GM19324 (cell line): ENCODE measurements around the gene MCAT.

ENCODE experiments used
- ATAC-seq: cut with Tn5 transposase; IDR thresholded peaks from one replicate; pipeline ENCODE4 v1.9.1; 2021; ENCODE audit warnings: mild to moderate bottlenecking, moderate library complexity; ENCODE audit not compliant: unreplicated experiment, low FRiP score

Gene MCAT, protein sequence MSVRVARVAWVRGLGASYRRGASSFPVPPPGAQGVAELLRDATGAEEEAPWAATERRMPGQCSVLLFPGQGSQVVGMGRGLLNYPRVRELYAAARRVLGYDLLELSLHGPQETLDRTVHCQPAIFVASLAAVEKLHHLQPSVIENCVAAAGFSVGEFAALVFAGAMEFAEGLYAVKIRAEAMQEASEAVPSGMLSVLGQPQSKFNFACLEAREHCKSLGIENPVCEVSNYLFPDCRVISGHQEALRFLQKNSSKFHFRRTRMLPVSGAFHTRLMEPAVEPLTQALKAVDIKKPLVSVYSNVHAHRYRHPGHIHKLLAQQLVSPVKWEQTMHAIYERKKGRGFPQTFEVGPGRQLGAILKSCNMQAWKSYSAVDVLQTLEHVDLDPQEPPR

DNA sequence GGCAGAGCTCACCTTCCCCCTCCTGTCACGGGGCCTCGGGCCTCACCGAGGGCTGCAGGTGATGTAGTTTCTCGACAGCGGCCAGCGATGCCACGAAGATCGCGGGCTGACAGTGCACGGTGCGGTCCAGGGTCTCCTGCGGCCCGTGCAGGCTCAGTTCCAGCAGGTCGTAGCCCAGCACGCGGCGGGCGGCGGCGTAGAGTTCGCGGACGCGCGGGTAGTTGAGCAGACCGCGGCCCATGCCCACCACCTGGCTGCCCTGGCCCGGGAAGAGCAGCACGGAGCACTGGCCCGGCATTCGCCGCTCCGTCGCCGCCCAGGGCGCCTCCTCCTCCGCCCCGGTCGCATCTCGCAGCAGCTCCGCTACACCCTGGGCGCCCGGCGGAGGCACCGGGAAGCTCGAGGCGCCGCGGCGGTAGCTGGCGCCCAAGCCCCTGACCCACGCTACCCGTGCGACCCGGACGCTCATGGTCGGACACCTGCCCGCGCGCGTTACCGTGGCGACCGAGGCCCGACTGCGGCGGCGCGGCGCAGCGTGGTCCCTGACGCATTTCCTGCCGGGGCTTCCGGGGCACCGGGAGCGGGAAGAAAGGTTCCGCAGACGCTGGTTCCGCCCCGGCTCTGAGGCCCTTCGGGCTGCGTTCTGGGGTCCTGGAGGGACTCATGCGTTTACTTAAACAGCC is at the start of gene MCAT:
Gene MCAT (minus strand): TSS at position 519 of the 683 bp plus-strand sequence. CDS start 50 bp downstream, at position 469.
- peak; percentile 91 for ATAC-seq

DNA sequence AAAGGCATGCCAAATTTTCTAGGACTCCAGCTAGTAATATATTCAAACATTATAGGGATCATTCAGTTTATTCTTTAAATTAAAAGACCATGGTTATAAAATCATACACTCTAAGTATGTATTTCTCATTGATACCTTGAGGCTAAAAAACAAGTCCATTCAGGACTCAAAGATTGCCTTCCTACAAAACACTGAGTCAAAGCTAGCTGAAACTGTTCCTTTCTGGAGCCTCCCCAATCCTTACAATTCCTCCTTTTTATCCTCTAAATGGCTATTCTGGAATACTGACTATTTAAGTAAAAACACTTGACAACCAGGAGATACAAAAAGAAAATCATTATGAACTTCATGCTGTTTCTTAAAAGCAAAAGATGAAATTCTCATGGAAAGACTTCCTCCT is 48.6 kb upstream of the MCAT start:
- no peak for ATAC-seq

DNA sequence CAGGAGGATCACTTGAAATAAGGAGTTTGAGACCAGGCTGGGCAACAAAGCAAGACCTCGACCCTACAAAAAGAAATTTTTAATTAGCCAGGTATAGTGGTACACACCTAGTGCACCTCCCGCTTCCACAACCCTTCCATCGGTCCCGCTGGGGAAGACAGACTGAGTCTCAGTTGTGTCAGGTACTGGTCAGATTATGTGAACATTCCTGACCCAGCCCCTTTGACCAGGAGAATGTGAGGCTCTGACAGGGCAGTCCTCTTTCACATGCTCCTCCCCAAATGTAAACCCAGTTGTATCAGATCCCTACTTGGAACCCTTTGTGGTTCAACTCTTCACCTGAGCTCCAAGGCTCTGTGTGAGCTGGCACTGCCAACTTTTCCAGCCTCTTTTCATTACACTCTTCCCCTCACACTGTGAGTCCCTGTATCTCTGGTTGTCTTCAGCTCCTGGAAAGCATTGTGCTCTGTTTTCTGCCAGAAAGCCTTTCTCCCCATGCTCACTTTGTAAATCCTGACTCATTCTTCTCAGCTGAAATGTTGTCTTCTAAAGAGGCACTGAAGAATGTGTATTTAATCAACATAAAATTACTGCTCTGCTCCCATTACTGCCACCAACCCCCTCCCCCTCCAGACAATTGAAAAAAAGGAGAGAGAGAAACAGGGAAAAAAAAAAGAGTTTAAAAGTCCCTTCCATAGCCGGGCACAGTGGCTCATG is 45.8 kb upstream of the MCAT start:
- ATAC-seq, result no peak

DNA sequence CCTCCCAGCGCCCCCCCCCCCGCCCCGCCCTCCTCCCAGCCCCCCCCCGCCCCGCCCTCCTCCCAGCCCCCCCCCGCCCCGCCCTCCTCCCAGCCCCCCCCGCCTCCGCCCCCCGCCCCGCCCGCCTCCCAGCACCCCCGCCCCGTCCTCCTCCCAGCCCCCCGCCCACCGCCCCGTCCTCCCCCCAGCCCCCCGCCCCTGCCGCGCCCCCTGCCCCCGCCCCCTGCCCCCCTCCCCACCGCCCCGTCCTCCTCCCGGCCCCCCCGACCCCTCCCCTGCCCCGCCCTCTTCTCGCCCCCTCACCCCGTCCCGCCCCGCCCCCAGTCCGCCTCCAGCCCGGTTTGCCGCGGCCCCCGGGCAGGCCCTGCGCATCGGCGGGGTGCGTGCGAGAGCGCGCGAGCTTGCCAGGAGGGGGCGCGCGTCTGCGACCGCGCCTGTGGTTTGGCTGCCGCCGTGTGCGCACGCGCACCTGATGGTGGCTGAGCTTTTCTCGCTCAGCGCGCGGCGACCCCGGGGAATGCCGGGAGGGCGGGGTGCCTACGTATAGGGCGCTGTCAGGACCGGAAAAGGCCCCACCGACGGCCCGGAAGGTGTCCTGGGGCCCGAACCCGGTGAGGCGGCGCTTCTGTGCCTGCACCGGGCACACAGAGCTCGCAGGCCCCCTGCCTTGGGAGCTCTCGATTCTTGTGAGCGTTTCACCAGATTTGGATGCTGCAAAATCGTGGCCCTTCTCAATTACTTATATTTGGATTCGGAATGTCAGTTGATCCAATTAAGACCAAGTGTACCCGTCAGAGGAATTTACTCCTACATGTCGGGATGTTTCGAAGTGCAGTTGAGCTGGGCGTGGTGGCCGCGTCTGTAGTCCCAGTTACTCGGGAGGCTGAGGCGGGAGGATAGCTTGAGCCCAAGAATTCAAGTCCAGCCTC is 44.2 kb upstream of the MCAT start:
- ATAC-seq, result peak; percentile 93

DNA sequence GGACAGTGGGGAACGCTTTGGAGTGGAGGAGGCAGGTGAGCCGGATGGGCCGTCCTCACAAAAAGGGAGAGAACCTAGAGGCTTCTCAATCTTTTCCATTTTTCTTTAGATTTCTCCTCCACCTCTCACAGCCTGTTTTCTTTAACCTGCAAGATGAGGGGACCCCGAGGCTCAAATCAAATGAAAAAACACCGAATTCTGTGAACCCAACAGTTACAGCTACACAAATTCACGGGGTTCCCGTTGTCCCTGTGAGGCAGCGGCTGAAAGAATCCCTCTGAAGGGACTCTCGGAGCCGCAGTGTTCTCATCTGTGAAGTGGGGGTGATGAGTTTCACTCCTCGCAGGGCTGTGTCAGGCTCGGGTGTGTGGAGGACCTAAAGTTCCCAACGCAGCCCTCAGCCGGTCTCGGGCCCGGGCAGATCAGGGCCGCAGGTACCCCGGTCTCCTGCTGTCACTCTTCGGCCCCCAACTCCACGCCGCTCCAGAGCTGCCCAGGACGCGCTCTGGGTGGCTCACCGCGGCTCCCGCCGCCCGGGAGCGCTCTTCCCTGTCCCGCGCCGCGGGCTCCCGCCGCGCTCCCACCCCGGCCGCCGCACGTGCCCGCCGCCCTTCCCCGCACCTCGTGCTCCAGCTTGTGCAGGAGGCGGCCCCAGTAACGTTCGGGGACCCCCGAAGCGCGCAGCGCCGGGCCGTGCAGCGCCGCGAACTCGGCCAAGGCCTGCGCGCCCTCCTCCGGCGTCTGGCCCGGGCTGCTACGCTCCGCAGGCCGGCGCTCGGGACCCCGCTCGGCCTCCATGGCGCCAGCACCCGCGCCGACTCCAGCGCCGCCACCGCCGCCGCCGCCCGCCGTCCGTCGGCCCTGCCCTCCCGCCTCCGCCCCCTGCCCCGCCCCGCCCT is 43.3 kb upstream of the MCAT start, which contains the start of gene TTLL12:
Gene TTLL12 (minus strand): TSS at position 863 of the 899 bp plus-strand sequence. CDS start 65 bp downstream, at position 798.
- peak; percentile 66 for ATAC-seq

DNA sequence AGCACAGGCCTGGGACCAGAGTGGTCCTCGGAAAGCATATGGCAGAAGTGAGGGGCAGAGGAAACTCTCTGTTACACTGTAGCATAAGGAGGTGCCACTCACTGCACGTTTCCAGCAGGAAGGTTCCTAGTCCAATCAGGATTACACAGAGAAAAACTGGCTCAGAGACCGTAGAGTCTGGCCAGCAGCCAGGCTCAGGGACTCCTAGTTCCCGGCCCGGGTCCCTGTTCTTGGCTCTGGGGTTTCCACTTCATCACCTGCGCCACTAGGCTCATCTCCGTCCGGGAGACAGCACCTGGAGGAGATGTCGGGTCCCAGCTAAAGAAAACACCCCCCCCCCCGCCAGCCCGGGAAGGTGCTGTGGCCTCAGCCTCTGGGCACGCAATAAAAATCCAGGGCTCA is 42.7 kb upstream of the MCAT start:
- ATAC-seq, result no peak

DNA sequence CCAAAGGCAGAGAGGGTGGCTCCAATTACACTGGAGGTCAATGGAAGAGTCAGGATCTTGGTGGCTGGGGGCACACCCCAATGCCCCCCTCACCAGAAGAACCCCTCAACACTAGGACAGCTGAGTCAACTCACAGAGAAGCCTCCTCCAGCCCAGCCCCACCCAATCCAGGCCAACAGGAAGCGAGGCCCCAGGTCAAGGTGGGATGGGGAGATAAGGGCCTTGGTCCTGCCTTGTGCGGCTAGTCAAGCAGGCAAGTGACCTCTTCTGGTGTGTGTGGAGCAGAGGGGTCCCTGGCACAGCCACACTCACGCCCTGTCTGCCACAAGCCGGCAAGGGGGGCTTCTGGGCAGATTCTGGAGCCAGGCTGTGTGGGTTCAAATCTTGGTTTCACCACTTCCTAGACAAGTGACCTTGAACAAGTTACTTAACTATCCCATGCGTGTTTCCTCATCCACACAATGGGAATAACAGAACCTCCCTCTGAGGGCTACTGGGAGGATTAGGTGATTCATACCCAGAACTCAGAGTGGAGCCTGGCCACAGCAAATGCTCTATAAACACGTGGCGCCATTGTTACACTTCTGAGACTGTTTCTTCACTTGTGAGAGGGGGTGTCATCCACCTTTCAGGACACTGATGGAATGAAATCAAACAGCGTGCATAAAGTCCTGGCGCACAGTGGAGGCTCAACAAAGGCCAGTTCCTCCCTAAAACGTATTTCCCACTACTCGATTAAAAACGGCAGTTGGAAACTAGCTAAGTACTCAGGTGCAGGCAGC is 40.5 kb upstream of the MCAT start:
- ATAC-seq, result no peak

DNA sequence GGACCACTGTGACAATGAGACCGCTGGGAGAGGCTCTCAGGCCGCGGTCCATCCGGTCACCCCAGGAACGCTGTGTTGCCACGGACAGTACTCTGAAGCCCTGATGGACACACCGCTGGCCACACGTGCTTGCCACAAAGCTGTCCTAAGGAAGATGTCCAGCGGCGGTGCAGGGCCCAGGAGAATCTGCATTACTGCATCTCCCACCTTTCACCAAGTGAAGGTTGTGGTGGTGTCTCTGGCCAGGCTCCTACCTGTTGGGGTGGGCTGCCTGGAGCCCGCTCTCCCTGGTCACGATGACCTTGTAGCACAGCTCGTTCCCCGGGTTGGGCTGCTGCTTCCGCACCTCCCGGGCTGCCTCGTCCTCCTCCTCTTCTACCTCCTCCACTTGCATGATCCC is 39.5 kb upstream of the MCAT start:
- no peak for ATAC-seq

DNA sequence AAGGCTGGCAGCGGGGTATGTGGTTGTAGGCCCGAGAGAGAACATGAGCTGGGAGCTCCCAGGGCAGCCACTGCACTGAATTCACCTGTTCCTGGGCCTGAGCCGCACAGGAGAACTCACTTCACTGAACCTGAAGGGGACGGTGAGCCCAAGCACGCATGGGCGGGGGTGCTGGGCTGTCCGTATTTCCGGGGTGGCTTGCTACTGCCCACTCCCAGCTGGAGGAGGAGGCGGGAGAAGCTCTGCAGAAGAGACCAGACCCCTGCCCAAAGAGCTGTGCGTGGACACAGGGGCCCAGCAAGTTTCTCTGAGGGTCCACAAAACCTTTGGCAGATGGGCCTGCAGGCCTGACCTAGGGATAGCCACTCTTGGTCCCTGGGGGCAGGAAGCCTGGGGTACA is 38.9 kb upstream of the MCAT start:
- ATAC-seq, result no peak

DNA sequence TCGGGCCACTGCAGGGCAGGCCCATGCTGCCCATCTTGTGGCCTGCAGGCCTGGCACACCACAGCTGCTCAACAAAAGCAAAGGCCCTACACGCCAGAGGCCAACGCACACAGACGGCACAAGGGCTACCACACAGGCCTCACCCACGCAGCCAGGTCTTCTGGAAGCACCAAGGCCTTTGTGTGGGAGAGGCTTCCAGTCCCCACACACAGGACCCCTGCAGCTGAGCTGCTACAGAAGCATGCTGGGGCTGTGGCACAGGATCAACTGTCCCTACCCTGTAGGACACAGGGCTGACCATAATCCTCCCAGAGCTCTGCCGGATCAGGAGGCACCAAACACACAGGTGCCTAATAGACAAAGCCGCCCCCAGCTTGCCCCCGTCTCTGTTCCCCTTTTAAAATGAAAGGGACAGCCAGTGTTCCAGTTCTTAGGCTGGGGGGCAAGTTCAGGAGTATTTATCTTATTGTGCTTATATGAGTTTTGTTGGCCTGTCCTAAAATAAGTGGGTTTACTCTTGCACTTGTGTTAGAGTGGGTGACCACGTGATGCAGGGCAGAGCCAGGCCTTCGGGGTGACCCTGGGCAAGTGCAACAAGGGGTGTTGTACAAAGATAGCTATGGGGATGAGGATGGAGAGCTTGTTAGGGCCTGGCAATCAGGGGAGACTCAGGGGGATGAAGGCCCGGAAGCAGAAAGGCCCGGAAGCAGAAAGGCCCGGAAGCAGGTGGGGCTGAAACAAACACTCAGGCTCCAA is 38.3 kb upstream of the MCAT start:
- no peak for ATAC-seq

DNA sequence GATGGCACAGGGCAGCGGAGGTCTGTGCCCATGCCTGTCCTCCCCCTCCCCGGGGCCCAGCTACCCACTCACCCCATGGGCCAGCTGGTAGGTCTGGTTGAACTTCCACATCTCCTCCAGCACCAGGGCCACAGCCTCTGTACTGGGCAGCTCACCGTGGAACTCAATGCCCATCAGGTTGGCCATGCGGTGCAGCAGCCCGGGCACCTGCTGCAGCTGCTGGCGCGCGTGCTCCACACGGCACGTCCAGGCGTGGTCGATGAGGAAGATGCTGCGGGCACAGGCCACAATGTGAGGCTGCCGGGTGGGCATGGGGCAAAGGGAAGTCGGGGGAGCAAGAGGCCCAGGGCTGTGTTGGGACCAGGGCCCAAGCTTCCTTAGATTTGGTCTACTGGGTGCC is 37.5 kb upstream of the MCAT start:
- no peak for ATAC-seq

DNA sequence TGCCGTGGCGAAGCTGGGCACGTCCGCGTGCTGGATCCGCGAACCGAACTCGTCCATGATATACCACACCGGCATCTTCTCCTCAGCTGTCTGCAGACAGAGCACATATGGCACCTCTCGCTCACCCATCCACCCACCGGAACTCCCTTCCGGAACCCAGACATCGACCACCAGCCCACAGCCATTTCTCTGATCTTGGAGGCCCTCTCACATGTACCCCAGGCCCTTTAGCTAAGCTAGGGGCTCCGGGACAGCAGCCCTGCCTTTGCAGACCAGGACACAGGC is 36.7 kb upstream of the MCAT start:
- ATAC-seq, result no peak

DNA sequence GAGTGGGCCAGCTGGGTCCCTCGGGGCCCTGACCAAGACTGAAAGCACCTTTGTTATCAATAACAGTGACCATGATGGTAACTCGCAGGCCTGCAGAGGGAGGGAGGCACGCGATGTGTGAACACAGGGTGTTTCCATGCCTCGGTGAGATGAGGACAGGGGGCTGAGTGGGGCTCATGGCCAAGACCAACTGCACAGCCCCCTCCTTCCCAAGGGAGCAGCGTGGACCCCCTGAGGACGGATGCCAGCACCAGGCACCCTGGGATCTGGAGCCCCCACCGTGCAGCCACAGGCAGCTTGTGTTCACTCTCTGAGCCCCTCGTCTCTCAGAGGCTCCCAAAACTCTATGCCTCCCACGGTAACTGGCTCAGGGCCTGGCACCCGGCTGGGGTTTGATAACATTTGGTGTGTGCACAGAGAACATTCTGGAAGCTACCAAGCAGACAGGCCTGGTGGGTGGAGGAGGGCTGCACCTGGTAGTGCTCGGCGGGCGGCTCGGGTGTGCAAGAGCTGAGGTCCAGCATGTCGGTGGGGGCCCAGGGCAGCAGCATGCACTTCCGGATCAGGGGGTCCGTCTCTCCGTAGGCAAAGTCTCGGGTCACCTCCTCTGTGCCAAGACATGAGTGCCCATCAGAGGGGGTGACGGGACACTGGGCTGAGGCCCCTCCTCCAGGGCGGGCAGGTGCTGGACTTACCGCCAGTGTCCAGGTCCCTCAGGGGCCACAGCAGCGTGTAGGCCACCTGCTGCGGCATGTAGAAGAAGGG is 36.1 kb upstream of the MCAT start:
- no peak for ATAC-seq

DNA sequence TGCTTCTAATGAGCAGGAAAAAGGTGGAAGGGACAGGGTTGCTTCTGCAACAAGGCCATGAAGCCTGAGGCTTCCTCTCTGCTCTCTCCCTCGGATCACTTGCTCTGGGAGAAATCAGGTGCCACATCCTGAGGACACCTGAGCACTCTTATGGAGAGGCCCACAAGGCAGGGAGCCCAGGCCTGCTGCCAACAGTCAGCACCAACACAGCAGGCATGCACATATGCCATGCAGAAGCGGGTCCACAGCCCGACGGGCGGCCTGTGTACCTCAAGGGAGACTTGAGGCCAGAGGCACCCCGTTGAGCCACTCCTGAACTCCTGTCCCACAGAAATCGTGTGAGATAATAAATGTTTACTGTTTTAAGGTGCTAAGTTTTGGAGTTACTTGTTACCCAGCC is 34.3 kb upstream of the MCAT start:
- no peak for ATAC-seq

DNA sequence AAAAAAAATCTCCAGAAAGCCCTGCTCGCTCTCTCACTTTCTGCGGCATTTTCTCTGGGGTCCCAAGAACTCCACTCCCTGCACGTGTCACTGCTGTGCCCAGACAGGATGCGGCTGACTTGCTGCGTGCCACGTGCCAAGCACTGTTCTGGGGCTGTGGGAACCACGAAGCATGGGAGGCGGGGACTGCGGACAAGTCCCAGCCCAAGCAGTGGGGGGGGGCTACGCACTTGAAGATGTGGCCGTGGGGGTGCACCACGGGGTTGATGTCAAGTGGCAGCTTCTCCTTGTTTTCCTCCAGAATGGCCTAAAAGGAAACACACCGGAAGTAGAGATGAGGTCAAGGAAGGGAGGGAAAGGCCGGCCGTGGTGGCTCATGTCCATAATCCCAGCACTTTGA is 32.9 kb upstream of the MCAT start:
- no peak for ATAC-seq

DNA sequence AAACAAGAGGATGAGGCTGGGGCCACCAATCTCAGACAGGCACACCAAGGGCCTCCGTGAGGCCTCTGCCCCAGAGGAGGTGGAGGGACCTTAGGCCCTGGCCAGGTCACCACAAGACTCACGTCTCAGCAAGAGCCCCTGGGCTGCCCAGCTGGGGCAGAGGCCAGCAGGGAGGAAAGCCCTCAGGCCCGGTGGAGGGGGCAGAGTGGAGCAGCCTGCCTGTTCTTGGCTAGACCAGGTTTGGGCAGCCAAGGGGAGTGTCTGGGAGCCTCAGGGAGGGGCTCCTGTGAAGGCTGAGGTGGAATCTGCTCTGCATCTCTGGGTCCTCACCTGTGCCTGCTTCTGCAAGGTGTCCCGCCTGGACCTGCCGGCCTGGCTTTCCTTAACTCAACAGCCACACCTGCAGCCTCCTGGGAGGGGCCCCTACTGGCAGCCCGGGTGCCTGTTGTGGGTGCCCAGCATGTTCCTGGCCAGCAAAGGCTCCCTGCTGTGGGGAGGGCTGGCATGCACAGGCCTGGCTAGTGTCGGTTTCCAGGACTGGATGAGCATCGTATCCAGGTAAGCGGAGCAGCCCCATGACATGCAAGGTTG is 31.8 kb upstream of the MCAT start:
- ATAC-seq, result no peak
